MM.1S (cell line): ENCODE results near the gene PLXNA4.
A peak's percentile ranks its signal among the peaks of the same experiment; 100 is the strongest.

Source experiments
- DNase-seq: peaks from one replicate; pipeline ENCODE4 v3.0.0-alpha.2; 2015
- H2AFZ ChIP-seq: fragments of 300-600 bp; sonication (generic); 2 replicates; pipeline ENCODE4 v1.6.0; 2016; ENCODE audit warnings: antibody characterized with exemption, low read length
- H3F3A ChIP-seq: fragments of 300-600 bp; sonication (generic); 2 replicates; pipeline ENCODE4 v1.6.1; 2016; ENCODE audit warnings: mild to moderate bottlenecking, antibody characterized with exemption, low read length, moderate library complexity, mixed read lengths; ENCODE audit not compliant: insufficient read depth
- H3K27ac ChIP-seq: fragments of 300-600 bp; sonication (generic); 2 replicates; pipeline ENCODE4 v1.5.1; 2016; ENCODE audit warnings: mild to moderate bottlenecking, low read length
- H3K27me3 ChIP-seq: fragments of 300-600 bp; sonication (generic); replicated peaks from 2 replicates; pipeline ENCODE4 v1.6.0; 2016; ENCODE audit warnings: low read length; ENCODE audit not compliant: insufficient read depth
- H3K36me3 ChIP-seq: fragments of 300-600 bp; sonication (generic); replicated peaks from 2 replicates; pipeline ENCODE4 v1.6.1; 2016; ENCODE audit warnings: mild to moderate bottlenecking, low read length, mixed read lengths; ENCODE audit not compliant: insufficient read depth
- H3K4me1 ChIP-seq: fragments of 300-600 bp; sonication (generic); 2 replicates; pipeline ENCODE4 v1.6.1; 2016; ENCODE audit warnings: low read length, mixed read lengths
- H3K4me2 ChIP-seq: fragments of 300-600 bp; sonication (generic); 2 replicates; pipeline ENCODE4 v1.6.0; 2016; ENCODE audit warnings: low read depth, low read length
- H3K4me3 ChIP-seq: fragments of 300-600 bp; sonication (generic); 2 replicates; pipeline ENCODE4 v1.5.1; 2016; ENCODE audit warnings: low read length, mixed read lengths
- H3K79me2 ChIP-seq: fragments of 300-600 bp; sonication (generic); 2 replicates; pipeline ENCODE4 v1.6.1; 2016; ENCODE audit warnings: mixed run types, low read length, mixed read lengths
- H3K9ac ChIP-seq: fragments of 300-600 bp; sonication (generic); 2 replicates; pipeline ENCODE4 v1.6.1; 2016; ENCODE audit warnings: low read length, mixed read lengths
- H3K9me2 ChIP-seq: fragments of 300-600 bp; sonication (generic); replicated peaks from 2 replicates; pipeline ENCODE4 v1.6.1; 2016; ENCODE audit warnings: mild to moderate bottlenecking, low read length, mixed read lengths; ENCODE audit not compliant: insufficient read depth
- H3K9me3 ChIP-seq: fragments of 300-600 bp; sonication (generic); replicated peaks from 2 replicates; pipeline ENCODE4 v1.6.1; 2016; ENCODE audit warnings: mild to moderate bottlenecking, low read length, mixed read lengths; ENCODE audit not compliant: insufficient read depth
- H4K20me1 ChIP-seq: fragments of 300-600 bp; sonication (generic); 2 replicates; pipeline ENCODE4 v1.6.1; 2016; ENCODE audit warnings: mild to moderate bottlenecking, low read length, moderate library complexity, mixed read lengths; ENCODE audit not compliant: insufficient read depth
- CTCF ChIP-seq: fragments of 300-600 bp; sonication (generic); IDR thresholded peaks from 2 replicates; pipeline ENCODE4 v1.5.1; 2016; ENCODE audit warnings: antibody characterized with exemption, low read length, mixed read lengths
- EZH2 ChIP-seq: fragments of 300-600 bp; sonication (generic); optimal IDR thresholded peaks from 2 replicates; pipeline ENCODE3; 2017; ENCODE audit warnings: low read depth, mild to moderate bottlenecking, antibody characterized with exemption, low read length, mixed read lengths
- EZH2phosphoT487 ChIP-seq: fragments of 300-600 bp; sonication (generic); IDR thresholded peaks from 2 replicates; pipeline ENCODE4 v1.6.1; 2018; ENCODE audit warnings: antibody characterized with exemption, low read length

PLXNA4 gene

GRCh38 chr7:132397070-132397469 lies 179.2 kb downstream of the PLXNA4 start:
- H3F3A ChIP-seq: no peaks in the 10 kb centered on the region
- H4K20me1 ChIP-seq: no peaks in the 10 kb centered on the region
- no peak overlapping the region for H3K4me3 ChIP-seq
- no peak for DNase-seq
- no peaks in the 10 kb centered on the region for H3K27me3 ChIP-seq
- no peaks in the 10 kb centered on the region for H3K36me3 ChIP-seq
- no peaks in the 10 kb centered on the region for H3K79me2 ChIP-seq
- H2AFZ ChIP-seq: no peak overlapping the region
- no peaks in the 10 kb centered on the region for H3K4me1 ChIP-seq
- no peak overlapping the region for H3K9ac ChIP-seq
- no peak overlapping the region for H3K27ac ChIP-seq
- no peaks in the 10 kb centered on the region for H3K9me3 ChIP-seq
- no peak overlapping the region for H3K4me2 ChIP-seq
- TF ChIP-seq EZH2phosphoT487 (no peak), EZH2 (no peak), CTCF (no peak)
- H3K9me2 ChIP-seq: no peaks in the 10 kb centered on the region

GRCh38 chr7:132395361-132395760 lies 180.9 kb downstream of the PLXNA4 start:
- no peak for DNase-seq
- Histone ChIP-seq H3K4me3 (no peak overlapping the region), H3F3A (no peaks in the 10 kb centered on the region), H3K27ac (no peak overlapping the region), H3K4me2 (no peak overlapping the region), H3K9me2 (no peaks in the 10 kb centered on the region), H3K36me3 (no peaks in the 10 kb centered on the region), H4K20me1 (no peaks in the 10 kb centered on the region), H3K4me1 (no peaks in the 10 kb centered on the region), H3K79me2 (no peaks in the 10 kb centered on the region), H3K27me3 (no peaks in the 10 kb centered on the region), H2AFZ (no peak overlapping the region), H3K9ac (no peak overlapping the region), H3K9me3 (no peaks in the 10 kb centered on the region)
- TF ChIP-seq EZH2 (no peak), EZH2phosphoT487 (no peak), CTCF (no peak)

- Histone ChIP-seq H3K4me3 (no peak overlapping the region), H3K27ac (no peak overlapping the region), H3K36me3 (no peaks in the 10 kb centered on the region), H3K79me2 (no peaks in the 10 kb centered on the region), H3F3A (no peaks in the 10 kb centered on the region), H3K4me2 (no peak overlapping the region), H3K9ac (no peak overlapping the region), H3K9me2 (no peaks in the 10 kb centered on the region), H3K9me3 (no peaks in the 10 kb centered on the region), H3K27me3 (no peaks in the 10 kb centered on the region), H3K4me1 (no peaks in the 10 kb centered on the region), H4K20me1 (no peaks in the 10 kb centered on the region), H2AFZ (no peak overlapping the region)
- DNase-seq: peak; percentile 36
- TF ChIP-seq EZH2 (no peak), EZH2phosphoT487 (no peak), CTCF (peak; percentile 45)
Measured at GRCh38 chr7:132394283-132395198, 181.7 kb downstream of the PLXNA4 start.
